ENCODE results near the gene SPOP. TPM values are rescaled to one million over a fixed set of nuclear protein-coding genes. Genes with fewer than 3 reads are reported as not detected.

Gene SPOP
- total RNA-seq, 1 donor from 2014 or later, result 58.0 TPM

DNA sequence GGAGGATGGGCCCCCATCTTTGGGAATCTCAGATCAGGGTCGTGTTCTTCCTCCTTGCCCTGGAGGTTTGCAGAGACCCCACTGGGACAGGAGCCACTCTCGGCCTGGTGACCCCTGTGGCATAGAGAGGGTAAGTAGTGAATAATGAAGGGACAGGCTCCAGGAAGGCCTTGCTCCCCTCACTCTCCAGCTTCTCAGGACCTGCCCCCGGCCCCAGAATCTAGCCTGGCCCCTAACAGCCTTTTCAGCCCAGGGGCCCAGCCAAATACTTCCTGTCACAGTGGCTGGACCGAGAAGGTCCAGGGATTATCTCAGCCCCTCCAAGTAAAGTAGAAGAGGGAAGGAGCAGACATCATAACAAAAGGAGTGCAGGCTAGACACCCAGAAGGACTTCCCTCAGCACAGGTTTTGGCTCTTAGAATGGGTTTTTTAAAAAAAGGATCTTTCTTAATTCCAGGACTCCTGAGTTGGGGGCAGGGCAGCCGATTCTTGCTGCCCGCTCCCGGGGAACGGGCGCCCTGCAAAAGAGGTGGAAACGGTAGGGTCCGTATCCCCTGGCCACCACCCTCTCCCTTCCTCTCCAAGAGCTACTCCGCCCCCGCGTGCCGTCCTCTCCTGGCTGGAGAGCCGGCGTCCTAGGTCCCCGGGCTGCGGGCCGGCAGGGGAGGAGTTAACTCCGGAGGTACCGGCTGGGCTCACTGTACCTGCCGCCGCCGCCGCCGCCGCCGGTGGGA is 102.8 kb downstream of the SPOP start:
- H3K27me3 Mint-ChIP-seq, result peaks cover 75% of the 10 kb centered on the region
- peak overlapping the region; percentile 46 for H3K4me3 Mint-ChIP-seq (ENCODE audit: low read depth)
- no peak overlapping the region for H3K27ac Mint-ChIP-seq
- H3K36me3 Mint-ChIP-seq (ENCODE audit: insufficient read depth), result no peaks in the 10 kb centered on the region
- peaks cover 4% of the 10 kb centered on the region for H3K4me1 Mint-ChIP-seq (ENCODE audit: low read depth)
- no peak for DNase-seq (ENCODE audit: low spot score, unreplicated experiment)
- no peak for TF ChIP-seq CTCF (IDR thresholded peaks at IDR 0.05; ENCODE audit: unreplicated experiment)
- H3K9me3 Mint-ChIP-seq (ENCODE audit: low read depth), result no peaks in the 10 kb centered on the region

- no peak overlapping the region for H3K4me3 Mint-ChIP-seq (ENCODE audit: low read depth)
Measured at GRCh38 chr17:49574323-49574781, 103.5 kb downstream of the SPOP start.

GRCh38 chr17:49573510-49574322 is 104.2 kb downstream of the SPOP start:
- DNase-seq (ENCODE audit: low spot score, unreplicated experiment), result no peak
- TF ChIP-seq CTCF (IDR thresholded peaks at IDR 0.05; ENCODE audit: unreplicated experiment), result no peak
- Mint-ChIP-seq H3K4me3 (ENCODE audit: low read depth) (no peak overlapping the region), H3K27me3 (peaks cover 75% of the 10 kb centered on the region), H3K9me3 (ENCODE audit: low read depth) (no peaks in the 10 kb centered on the region), H3K27ac (no peak overlapping the region), H3K4me1 (ENCODE audit: low read depth) (peaks cover 4% of the 10 kb centered on the region), H3K36me3 (ENCODE audit: insufficient read depth) (no peaks in the 10 kb centered on the region)

More at GRCh38 chr17:49574323-49574781, 103.5 kb downstream of the SPOP start:
- Mint-ChIP-seq H3K9me3 (ENCODE audit: low read depth) (no peaks in the 10 kb centered on the region), H3K4me1 (ENCODE audit: low read depth) (peaks cover 4% of the 10 kb centered on the region), H3K27me3 (peaks cover 79% of the 10 kb centered on the region), H3K27ac (no peak overlapping the region), H3K36me3 (ENCODE audit: insufficient read depth) (no peaks in the 10 kb centered on the region)
- TF ChIP-seq CTCF (IDR thresholded peaks at IDR 0.05; ENCODE audit: unreplicated experiment), result no peak
- DNase-seq (ENCODE audit: low spot score, unreplicated experiment), result no peak

- Mint-ChIP-seq H3K4me3 (ENCODE audit: low read depth) (no peak overlapping the region), H3K27ac (no peak overlapping the region), H3K36me3 (ENCODE audit: insufficient read depth) (no peaks in the 10 kb centered on the region), H3K4me1 (ENCODE audit: low read depth) (peaks cover 4% of the 10 kb centered on the region), H3K9me3 (ENCODE audit: low read depth) (no peaks in the 10 kb centered on the region), H3K27me3 (peaks cover 73% of the 10 kb centered on the region)
- no peak for DNase-seq (ENCODE audit: low spot score, unreplicated experiment)
- no peak for TF ChIP-seq CTCF (IDR thresholded peaks at IDR 0.05; ENCODE audit: unreplicated experiment)
Measured at GRCh38 chr17:49572806-49573420, 105.0 kb downstream of the SPOP start.

DNA sequence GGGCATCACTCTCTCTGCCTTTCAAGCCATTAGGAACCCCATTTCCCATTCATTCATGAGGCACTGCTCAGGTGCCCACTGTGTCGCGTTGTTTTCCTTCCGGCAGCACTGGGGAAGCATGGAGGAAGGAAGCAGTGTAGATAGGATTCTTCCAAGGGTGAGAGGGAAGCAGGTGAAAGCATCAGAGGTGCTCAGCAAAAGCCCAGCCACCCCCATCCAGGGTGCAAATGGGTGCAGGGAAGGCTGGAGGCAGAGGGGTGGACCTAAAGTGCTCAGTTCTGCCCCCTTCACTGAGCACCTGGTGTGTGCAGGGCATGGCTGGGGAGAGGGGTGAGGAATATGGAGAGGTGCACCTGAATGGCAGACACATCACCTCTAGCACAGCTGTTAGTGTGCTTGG is 105.7 kb downstream of the SPOP start:
- no peak overlapping the region for H3K4me3 Mint-ChIP-seq (ENCODE audit: low read depth)
- DNase-seq (ENCODE audit: low spot score, unreplicated experiment), result no peak
- H3K36me3 Mint-ChIP-seq (ENCODE audit: insufficient read depth), result no peaks in the 10 kb centered on the region
- no peak for TF ChIP-seq CTCF (IDR thresholded peaks at IDR 0.05; ENCODE audit: unreplicated experiment)
- H3K27me3 Mint-ChIP-seq, result peaks cover 69% of the 10 kb centered on the region
- H3K4me1 Mint-ChIP-seq (ENCODE audit: low read depth), result peaks cover 4% of the 10 kb centered on the region
- no peak overlapping the region for H3K27ac Mint-ChIP-seq
- no peaks in the 10 kb centered on the region for H3K9me3 Mint-ChIP-seq (ENCODE audit: low read depth)
